ENCODE measurements around the gene HSPA1A. TPM values are rescaled to one million over a fixed set of nuclear protein-coding genes. Genes with fewer than 3 reads are reported as not detected.

HSPA1A gene
- total and polyA plus RNA-seq, 9 of the 15 experiments (the other 6 are each of a cell fraction or from before 2014, with no cell fraction given): 2.2 to 273 (median 107) TPM

- TF ChIP-seq REST (IDR thresholded peaks at IDR 0.05; ENCODE audit: borderline replicate concordance) (no peak), REST (CRISPR knock-in tag; IDR thresholded peaks at IDR 0.05; ENCODE audit: low read depth) (peak; percentile 69; the same call in 1 of the 2 replicates), CBFB (CRISPR knock-in tag; IDR thresholded peaks at IDR 0.05) (no peak), MXD1 (CRISPR knock-in tag; IDR thresholded peaks at IDR 0.05; ENCODE audit: borderline replicate concordance, poor library complexity, severe bottlenecking) (no peak), TAF15 (IDR thresholded peaks at IDR 0.05; ENCODE audit: low read depth, low read length) (no peak), ZNF609 (CRISPR knock-in tag; IDR thresholded peaks at IDR 0.05; ENCODE audit: borderline replicate concordance) (no peak), ZNF239 (CRISPR knock-in tag; IDR thresholded peaks at IDR 0.05) (no peak), RB1 (IDR thresholded peaks at IDR 0.05; ENCODE audit: low read depth) (no peak)
- TF ChIP-seq, protein P1, sequence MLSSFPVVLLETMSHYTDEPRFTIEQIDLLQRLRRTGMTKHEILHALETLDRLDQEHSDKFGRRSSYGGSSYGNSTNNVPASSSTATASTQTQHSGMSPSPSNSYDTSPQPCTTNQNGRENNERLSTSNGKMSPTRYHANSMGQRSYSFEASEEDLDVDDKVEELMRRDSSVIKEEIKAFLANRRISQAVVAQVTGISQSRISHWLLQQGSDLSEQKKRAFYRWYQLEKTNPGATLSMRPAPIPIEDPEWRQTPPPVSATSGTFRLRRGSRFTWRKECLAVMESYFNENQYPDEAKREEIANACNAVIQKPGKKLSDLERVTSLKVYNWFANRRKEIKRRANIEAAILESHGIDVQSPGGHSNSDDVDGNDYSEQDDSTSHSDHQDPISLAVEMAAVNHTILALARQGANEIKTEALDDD (IDR thresholded peaks at IDR 0.05): no peak
These were observed 16.2 kb downstream of the HSPA1A start (continued) for GRCh38 chr6:31831350-31832215.
